Stimulated activated CD4-positive, alpha-beta T cell treated with anti-CD3 and anti-CD28 coated beads, Interleukin-4, amount 100 ng/mL, for 4 hours (primary cell): ENCODE measurements around the gene FPR2.
"Not testable (repeated sequence)": the region's sequence is repeated elsewhere in the genome, so short reads cannot be mapped to it uniquely, and the experiment has no call there.

Source experiments
- DNase-seq, 2 experiments: peaks; one replicate each; pipeline ENCODE4 v3.0.0-alpha.2; 2020

FPR2 gene, protein sequence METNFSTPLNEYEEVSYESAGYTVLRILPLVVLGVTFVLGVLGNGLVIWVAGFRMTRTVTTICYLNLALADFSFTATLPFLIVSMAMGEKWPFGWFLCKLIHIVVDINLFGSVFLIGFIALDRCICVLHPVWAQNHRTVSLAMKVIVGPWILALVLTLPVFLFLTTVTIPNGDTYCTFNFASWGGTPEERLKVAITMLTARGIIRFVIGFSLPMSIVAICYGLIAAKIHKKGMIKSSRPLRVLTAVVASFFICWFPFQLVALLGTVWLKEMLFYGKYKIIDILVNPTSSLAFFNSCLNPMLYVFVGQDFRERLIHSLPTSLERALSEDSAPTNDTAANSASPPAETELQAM

DNA sequence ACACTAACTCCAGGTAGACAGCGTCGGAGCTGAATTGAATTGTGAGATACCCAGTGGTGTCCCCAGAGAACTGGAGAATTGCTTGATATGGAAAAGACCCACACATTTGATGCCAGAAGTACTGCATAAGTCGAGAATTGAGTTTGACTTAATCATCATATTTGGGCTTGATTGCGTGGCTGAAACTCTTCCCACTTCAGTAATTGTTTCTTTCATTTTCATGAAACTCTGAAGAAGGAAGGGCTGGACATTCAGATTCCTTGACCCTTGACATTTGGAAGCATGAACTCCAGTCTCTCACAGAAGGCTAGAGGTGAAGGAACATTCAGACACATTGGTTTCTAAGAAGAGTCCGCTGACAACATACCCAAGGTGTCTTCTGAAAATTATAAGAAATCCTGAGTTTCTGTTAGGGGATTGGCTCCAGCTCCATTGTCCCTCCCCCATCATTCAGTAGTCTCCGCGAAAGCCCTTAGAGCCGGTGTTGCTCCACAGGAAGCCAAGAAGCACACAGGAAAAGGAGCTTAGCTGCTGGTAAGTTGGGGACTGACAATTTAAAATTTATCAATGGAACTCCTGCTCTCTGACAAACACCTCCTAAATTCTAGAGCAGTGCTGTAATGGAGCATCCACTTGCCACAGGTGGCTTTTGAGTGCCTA lies at the start of gene FPR2:
Gene FPR2, plus strand, starts transcription at position 484 of the 660 bp plus-strand sequence. CDS start 7,479 bp downstream, outside the sequence.
- DNase-seq: no peak

DNA sequence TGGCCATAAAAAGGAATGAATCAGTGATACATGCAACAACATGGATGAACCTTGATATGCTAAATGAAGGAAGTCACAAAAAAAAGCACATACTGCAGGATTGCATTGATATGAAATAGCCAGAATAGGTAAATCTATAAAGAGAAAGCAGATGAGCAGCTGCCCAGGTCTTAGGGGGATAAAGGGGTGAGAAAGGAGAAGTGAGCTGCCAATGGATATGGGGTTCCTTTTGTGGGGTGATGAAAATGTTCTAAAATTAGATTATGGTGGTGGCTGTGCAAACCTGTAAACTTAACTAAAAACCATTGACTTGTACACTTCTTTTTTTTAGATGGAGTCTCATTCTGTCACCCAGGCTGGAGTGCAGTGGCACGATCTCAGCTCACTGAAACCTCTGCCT lies 49.3 kb upstream of the FPR2 start:
- DNase-seq: no peak

DNA sequence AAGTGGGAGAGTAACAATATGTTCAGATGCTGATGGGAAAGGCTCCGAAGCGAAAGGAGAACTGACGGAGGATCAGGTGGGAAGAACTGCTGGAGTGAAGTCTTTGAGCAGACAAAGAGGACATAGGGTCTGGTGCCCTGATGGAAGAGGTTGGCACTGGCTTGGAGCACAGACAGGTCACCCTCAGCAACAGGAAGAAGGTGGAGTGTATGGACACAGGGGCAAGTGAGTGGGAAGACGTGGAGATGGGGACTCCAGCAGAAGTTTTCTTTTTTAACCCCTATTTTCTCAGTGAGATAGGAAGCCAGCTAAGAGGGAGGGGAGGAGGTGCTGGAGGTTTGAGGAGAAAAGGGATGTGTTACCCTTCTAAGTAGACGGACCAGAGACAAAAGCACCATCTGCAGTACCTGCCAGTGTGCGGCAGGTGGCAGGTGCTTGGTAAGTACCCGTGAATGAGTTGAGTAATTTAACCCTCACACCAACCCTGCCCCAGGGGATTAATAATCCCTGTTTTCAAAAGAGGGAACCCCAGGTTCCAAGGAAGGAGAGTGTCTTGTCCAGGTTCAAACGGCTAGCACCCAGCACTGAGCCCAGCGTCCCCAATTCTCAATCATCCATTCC lies 48.4 kb upstream of the FPR2 start:
- no peak for DNase-seq

DNA sequence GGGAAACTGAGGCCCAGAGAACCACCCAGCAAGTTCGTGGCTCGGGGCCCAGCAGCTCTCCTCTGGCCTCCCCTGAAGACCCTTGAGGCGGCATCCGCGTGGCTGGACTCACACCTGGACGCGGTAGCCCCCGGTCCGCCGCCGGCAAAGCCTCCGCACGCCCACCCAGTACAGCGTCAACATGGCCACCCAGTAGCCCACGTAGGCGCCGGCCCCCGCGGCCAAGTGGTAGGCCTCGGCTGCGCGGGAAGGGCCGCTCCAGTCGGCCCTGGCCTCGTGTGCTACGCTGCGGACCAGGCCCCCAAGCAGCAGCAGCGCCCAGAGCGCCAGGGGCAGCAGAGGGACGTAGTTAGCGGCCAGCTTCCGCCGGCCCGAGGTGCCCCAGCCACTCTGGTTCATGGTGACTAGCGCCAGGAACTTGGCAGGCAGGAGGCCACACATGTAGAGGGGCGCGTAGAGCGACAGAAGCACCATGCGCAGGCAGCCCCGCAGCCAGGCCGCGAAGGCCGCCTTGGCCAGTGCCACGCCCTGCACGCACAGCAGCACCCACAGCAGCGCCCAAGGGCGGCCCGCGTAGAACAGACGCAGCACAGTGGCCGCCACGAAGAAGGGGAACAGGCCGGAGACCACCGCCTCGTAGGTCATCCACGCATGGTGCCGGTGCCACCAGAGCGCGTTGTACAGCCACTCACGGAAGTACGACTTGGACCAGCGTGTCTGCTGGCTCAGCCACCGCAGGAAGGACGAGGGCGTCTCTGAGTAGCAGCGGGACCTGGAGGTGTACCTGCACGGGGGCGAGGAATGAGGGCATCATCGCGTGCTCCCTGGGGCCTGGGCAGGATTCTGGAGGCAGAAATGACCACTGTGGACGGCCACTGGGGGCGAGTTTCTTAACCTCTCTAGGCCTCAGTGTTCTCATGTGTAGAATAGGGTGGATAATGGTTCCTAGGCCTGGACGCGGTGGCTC lies 47.4 kb upstream of the FPR2 start:
- no peak for DNase-seq

DNA sequence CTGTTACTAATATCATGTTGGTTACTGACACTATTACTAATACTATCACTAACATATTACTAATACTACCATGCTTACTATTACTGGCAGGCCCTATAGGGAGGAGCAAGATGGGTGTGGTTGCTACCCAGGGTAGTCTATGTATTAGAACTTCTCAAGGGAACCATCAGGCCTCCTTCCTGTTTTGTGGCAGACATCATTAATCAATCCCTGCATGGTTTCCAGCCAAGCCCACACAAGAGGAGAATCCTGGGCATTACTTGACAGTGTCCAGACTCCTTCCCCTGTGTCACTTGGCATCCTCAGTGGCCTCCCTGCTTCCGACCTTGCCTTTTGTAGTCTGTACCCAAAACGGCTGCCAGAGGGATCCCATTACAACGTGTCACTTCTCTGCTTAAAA lies 46.1 kb upstream of the FPR2 start:
- no peak for DNase-seq

DNA sequence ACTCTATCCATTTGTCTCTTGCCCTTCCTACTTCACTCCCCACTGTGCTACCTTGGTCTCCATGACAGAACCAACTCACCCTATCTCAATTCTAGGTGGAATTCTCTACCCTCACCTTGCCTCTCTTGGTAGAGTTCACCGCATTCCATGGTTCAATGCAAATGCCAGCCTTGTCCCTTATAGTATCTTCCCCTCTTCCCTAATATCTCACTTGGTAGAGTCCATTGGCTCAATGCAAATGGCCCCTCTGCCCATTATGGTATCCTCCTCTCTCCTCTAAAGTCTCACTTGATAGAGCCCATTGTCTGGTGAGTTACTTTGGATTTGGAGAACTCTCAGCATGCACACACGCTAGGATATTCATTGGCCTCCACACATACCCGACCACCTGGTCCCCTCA lies 45.1 kb upstream of the FPR2 start:
- DNase-seq: no peak

DNA sequence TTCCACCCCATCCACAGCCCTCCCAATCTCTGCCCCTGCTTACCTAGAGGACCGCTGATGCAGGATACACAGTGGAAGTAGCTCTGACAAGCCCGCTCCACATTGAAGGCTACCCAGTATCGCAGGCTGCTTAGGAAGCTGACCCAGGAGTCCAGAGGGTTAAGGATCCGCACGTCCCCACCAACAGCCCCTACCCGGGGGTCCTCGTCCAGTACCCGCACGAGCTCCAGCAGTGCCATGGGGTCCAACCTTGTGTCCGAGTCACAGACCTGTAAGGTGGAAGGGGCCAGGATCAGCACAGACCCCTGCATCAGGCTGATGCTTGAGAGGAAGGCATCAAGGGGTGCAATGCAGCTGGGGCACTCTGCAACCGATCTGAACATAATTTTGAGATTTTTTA lies 44.1 kb upstream of the FPR2 start:
- no peak for DNase-seq

DNA sequence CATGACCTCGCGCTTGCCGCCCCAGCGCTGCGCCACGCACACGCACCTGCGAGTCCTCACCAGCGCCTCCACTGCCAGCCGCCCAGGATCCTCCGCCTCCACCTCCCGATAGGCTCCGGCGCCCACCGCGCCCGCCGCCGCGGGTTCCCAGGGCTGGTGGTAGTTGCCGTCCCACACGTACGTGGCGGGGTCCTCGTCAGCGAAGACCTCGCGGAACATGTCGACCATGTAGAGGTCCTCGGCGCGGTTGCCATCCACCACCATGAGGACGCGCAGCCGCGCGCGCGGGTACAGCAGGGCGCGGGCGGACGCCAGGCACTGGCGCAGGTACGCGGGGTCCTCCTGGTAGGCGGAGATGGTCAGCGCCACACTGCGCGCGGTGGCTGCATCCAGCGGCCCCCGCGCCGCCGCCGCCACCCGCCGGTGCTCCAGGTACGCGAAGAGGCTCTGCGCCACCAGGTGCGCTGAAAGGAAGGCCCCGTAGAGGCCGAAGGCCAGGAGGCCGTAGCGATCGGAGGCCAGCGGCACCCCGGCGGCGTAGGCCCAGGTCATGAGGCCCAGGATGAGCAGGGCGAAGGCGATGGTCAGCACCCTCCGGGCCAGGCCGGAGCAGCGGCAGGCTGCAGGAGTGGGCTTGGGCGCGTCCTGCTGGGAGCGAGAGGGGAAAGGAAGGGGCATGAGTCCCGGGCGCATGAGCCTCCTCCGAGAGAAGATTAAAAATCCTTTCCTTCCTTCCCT lies 41.6 kb upstream of the FPR2 start:
- DNase-seq: no peak

DNA sequence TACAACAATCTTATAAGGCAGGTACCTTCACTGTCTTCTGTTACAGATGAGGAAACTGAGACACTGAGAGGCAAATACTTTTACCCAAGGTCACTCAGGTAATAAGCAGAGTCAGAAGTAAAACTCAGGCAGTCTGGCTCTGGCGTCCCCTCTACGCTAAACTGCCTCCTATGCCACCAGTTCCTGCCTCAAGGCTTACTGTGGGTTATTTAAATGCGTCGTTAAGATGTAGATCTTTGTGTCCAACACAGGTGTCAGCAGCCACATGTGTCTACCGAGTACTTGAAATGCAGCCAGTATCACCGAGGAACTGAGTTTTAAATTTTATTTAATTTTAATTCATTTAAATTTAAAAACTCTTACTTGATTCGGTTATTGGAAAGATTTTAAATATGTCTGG lies 39.1 kb upstream of the FPR2 start:
- DNase-seq: no peak

DNA sequence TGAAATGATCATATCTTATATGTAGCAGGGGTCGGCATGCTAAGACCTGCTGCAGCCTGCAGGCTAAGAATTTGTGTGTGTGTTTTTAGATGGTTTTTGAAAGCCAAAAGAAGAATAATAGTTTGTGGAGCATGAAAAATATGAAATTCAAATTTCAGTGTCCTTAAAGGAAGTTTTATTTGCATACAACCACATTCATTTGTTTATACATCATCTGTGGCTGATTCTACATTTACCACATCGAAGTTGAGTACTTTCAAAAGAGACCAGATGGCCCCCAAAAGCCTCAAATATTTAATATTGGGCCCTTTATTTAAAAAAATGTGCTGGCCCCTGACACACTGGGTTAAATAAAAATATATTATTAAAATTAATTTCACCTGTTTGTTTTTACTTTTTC lies 38.5 kb upstream of the FPR2 start:
- DNase-seq: no peak

DNA sequence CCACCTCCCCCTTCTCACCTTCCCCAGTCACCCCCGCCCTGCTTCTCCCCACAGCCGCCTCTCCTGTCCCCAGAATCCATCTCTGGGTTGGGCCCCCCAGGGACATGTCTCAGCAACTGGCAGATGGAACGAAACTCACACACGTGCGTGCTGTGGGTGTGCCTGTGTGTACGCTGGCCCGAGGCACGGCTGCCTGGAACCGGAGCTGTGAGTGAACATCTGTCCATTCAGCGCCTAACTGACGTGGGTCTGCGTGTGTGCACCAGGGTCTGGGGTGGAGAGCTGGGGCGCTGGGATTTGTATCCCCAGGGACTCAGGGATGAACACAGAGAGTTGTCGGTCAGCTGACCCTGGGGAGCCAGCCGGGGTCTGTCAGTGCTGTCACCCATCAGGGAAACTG lies 36.4 kb upstream of the FPR2 start:
- no peak for DNase-seq

DNA sequence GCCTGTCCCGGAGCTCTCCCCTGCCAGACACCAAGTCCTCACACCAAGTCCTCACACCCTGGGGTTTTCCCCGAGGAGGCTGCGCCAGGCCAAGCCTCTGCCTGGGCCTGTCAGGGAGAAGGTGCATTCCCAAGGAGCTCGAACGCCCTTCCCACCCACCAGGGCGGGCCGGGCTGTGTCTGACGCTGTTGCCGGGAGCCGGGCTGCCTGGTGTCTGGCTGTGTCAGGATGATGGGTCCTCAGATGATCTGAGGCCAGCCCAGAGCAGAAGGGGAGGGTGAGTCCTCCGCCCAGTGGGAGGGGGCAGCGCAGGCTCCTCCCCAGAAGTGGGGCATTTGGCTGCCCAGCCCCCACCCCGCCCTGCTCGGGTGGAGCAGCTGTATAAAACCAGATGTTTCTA lies 34.9 kb upstream of the FPR2 start:
- no peak for DNase-seq

DNA sequence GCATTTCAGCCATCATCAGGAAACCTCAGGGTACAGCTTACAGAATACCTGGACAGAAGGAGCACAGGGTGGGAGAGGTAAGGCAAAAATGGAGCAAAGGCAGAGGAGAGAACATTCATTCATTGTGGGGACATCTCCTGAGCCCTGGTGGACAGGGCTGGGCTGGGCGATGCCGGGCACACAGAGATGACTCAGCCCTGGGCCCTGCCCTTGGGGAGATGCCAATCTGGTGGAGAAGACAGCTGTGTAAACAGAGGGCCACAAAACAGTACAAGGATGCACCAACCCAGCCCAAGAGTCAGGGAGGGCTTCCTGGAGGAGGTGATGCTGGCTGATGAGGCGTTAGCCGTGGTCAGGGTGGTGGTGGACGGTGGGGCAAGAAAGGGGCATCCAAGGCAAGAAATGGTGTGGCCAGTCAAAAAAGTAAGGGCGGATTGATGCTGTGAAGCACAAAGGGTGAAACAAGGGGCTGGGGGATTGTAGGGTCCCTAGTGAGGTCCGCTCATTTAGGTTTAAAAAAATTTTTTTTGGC lies 33.6 kb upstream of the FPR2 start:
- DNase-seq: no peak

DNA sequence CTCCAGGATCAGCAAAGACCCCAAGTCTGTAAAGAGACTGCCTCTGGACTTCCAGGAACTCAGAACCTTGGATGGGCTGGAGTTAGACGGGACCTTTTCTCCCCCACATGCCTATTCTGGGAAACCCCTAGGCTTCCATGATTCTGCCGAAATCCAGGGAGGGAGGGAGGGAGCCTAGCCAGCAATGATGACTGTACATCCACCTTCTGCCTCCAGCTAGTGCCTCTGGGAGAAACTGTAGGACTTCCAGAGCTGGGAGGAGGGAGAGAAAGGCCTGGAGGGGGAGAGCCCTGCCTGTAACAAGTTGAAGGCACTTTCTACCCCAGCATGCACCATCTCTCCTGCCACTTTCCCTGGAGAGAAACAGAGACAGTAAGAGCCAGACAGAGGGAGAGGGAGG lies 31.2 kb upstream of the FPR2 start:
- no peak for DNase-seq

DNA sequence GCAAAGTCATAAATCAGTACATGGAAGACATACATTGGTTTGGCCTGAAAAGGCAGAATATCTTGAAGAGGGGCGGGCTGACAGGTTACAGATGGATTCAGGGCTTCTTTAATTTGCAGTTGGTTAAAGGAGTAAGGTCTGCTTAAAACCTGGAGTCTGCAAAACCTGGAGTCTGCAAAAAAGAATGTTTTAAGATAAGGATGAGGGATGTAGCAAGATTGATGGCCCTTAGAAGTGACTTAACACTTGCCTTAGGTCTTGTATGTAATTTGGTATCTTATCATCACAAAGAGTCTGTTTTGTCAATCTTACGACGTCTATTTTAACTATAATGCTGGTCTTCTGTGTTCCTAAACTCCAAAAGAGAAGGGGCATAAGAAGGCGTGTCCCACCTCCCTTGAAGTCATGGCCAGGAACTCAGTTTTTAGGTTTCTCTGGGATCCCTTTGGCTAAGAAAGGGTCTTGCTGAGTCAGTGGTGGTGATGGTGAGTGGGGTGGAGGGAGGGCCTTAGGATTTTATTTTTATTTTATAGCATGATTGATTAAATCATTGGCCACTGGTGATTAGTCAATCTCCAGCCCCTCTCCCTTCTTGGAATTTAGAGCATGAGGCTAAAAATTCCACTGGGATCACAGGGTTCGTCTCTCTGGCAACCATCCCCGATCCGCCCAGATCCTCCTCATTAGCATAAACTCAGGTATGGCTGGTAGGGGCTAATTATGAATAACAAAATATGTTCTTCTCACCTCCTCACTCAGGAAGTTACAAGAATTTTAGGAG lies 27.0 kb upstream of the FPR2 start:
- no peak for DNase-seq

DNA sequence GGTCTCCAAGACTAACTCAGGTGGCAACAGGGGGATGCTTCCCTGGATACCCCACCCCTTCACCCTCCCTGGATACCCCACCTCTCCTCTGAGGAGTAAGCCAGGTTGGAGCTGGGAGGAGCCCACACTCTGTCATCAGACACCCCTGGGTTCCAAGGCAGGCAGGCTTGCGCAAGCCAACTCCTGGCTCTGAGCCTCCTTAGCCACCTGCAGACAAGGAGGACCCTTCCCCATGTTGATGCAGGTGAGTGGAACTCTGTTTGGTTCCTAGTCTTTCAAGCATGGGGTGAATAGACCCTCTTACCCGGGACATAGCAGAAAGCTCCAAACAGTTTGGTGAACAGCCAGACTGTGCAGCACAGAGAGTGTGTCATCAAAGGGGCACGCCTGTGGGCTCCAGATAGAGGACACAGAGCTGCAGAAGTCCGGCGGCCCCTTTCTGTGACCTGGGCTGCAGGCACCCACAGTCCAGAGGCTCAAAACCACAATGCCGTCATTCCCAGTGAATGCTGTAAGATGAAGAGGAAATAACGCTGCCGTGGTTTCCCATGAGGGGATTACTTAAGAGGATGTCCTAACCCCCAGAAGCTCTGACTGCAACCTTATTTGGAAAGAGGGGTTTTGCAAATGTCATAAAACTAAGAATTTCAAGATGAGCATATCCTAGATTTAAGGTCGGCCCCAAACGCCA lies 25.1 kb upstream of the FPR2 start:
- DNase-seq: no peak

DNA sequence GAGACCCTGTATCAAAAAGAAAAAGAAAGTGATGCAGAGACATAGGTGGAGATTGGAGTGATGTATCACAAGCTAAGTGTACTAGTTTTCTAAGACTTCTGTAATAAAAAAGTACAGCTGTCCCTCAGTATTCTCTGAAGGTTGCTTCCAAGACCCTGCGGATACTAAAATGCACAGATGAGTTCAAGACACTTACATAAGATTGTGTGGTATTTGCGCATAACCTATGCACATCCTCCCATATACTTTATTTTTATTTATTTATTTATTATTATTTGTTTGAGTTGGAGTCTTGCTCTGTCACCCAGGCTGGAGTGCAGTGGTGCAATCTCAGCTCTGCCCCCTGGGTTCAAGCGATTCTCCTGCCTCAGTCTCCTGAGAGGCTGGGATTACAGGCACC lies 23.6 kb upstream of the FPR2 start:
- DNase-seq: no peak

DNA sequence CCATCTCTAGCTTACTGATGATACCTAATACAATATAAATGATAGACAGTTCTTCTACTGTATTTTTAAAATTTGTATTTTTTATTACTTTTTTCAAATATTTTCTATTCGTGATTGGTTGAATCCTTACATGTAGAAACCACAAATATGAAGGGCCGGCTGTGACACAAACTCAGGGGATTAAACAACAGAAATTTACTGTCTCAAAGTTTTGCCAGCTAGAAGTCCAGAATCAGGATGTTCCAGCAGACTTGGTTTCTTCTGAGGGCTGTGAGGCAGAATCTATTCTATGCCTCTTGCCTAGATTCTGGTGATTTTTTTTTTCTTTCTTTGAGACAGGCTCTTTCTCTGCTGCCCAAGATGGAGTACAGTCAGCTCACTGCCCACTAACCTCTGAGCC lies 23.1 kb upstream of the FPR2 start:
- no peak for DNase-seq

DNA sequence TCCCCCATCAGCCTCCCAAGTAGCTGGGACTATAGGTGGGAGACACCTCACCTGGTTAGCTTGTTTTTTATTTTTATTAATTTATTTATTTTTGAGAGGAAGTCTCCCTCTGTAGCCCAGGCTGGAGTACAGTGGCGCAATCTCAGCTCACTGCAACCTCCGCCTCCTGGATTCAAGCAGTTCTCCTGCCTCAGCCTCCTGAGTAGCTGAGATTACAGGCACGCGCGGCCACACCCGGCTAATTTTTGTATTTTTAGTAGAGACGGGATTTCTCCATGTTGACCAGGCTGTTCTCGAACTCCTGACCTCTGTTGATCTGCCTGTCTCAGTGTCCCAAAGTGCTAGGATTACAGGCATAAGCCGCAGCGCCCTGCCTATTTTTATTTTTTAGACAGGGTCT lies 22.5 kb upstream of the FPR2 start:
- not testable (repeated sequence) for DNase-seq

DNA sequence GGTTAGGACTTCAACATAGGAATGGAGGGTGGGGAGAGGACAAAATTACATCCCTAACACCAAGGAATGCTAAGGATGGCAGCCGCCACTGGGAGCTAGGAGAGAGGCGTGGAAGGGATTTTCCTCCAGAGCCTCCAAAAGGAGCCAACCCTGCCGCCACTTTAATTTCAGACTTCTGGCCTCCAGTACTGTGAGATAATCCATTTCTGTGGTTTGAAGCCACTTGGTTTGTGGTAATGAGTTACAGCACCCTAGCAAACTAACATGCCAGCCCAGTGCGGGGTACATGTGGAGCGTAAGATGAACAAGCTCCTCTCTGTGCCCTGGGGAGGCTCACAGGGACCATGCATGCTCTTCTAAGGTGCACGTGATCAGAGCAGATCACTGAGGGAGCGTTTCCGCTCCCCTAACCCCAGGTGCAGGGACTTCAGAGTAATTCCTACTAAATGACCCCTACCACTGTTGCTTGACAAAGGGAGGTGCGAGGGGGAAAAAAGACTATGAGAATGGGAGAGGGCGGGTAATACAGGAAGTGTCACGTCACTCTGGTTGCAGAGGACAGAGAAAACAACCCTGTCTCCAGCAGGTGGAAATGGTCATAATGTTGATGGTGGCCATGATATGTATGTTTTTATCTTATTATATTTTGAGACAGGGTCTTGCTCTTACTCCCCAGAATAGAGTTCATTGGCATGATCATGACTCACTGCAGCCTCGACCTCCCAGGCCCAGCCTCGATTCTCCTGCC lies 21.3 kb upstream of the FPR2 start:
- DNase-seq: no peak
